ENCODE data around the gene HRAS.
"Not testable (repeated sequence)": the region's sequence is repeated elsewhere in the genome, so short reads cannot be mapped to it uniquely, and the experiment has no call there.

The HRAS gene

DNA sequence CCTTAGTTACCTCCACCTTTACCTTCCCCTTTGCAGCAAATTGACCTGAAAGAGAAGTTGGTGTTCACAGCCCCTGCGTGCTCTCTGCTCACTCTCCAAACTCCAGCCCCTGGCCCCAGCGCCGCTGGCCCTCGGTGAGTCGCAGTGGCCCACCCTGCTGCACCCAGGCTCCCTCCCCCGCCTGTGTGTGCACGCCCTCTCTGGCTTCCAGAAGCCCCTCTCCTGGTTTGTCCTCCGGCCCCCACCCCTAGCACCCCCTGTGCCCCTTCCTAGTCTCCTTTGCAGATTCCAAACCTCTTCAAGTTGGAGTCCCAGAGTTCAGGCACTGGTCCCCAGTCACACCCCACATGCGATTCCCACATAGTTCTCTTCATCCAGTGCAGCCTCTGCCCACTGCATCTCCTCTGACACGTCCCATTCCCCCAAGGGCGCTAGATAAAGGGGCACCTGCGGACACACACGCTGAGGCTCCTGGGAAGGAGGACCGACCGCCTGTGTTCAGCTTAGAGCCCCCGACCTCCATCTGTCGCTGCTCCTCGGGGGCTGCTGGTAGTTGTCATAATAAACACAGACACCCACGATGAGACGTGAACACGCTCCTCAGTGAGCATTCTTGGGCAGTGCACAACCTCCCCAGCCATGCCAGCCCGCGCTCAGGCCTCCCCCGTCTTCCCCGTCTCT lies 39.4 kb upstream of the HRAS start:
- no peak for DNase-seq (ENCODE audit: low read depth in 1 of 2, low spot score in 1 of 2)
- no peak for TF ChIP-seq JUND (IDR thresholded peaks at IDR 0.05; ENCODE audit: low read depth)
- in situ Hi-C loops (cut with HindIII; ENCODE audit: low pct_unique_long_range_greater_than_20kb, low sequenced_read_pairs), result no loop called here

DNA sequence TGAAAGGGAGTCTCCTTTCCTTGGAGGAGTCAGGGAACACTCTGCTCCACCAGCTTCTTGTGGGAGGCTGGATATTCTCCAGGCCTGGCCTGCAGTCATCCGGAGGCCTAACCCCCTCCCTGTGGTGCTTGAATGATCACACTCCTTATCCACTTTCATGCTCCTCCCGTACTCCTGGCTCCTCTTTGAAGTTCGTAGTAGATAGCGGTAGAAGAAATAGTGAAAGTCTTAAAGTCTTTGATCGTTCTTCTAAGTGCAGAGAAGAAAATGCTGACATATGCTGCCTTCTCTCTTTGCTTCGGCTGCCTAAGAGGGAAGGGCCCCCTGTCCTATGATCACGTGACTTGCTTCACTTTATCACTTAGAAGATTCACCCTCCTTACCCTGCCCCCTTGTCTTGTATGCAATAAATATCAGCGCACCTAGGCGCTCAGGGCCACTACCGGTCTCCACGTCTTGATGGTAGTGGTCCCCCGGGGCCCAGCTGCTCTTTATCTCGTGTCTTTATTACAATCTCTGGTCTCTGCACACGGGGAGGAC lies 38.7 kb upstream of the HRAS start:
- DNase-seq (ENCODE audit: low read depth in 1 of 2, low spot score in 1 of 2); in situ Hi-C loops (cut with HindIII; ENCODE audit: low pct_unique_long_range_greater_than_20kb, low sequenced_read_pairs): not testable (repeated sequence)

DNA sequence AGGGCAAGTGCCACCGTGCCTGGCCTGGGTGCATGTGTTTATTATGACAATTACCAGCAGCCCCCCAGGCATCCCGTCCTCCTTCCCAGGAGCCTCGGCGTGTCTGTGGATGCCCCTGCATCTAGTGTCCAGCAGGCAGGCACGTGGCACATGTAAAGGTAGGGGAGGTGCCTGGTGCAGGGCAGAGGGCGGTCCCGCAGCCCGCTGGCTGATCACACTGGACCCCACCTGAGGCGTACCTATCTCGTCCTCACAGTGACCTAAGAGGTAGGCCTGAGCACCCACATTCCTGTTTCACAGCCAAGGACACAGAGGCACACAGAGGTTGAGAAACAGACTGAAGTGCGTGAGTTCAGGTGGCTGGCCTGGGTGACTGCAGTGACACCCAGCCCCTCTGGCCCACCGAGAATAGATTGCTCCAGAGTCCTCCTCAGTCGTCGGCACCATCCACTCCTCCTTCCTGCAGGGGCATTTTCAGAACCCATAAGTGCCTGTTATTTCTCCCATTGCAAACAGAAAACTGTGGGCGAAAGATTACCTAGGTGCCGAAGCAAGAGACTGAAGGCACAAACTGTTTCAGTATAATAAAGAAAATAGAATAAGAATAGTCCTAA lies 37.9 kb upstream of the HRAS start:
- in situ Hi-C loops (cut with HindIII; ENCODE audit: low pct_unique_long_range_greater_than_20kb, low sequenced_read_pairs), result no loop called here
- TF ChIP-seq JUND (IDR thresholded peaks at IDR 0.05; ENCODE audit: low read depth), result no peak

DNA sequence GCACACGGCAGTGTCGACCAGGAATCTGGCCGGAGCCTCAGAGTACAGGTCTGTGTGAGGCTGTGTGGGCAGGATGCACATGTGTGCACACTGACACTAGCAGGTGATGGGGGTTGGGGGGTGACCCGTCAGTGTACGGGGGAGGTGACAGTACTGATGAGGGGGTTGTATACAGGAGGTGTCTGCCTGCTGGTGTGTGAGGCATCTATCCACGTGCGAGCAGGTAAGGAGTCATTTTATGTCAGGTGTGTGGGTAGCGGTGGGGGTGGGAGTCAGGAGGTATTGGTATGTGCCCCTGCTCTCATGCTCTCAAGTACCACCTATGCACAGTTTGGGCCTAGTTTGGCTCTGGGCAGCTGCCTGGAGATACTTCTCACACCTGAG lies 36.4 kb upstream of the HRAS start:
- TF ChIP-seq JUND (IDR thresholded peaks at IDR 0.05; ENCODE audit: low read depth), result no peak
- in situ Hi-C loops (cut with HindIII; ENCODE audit: low pct_unique_long_range_greater_than_20kb, low sequenced_read_pairs), result no loop called here
- DNase-seq (ENCODE audit: low read depth in 1 of 2, low spot score in 1 of 2), result no peak

More for the DNA sequence above, 37.9 kb upstream of the HRAS start:
- DNase-seq (ENCODE audit: low read depth in 1 of 2, low spot score in 1 of 2), result no peak

DNA sequence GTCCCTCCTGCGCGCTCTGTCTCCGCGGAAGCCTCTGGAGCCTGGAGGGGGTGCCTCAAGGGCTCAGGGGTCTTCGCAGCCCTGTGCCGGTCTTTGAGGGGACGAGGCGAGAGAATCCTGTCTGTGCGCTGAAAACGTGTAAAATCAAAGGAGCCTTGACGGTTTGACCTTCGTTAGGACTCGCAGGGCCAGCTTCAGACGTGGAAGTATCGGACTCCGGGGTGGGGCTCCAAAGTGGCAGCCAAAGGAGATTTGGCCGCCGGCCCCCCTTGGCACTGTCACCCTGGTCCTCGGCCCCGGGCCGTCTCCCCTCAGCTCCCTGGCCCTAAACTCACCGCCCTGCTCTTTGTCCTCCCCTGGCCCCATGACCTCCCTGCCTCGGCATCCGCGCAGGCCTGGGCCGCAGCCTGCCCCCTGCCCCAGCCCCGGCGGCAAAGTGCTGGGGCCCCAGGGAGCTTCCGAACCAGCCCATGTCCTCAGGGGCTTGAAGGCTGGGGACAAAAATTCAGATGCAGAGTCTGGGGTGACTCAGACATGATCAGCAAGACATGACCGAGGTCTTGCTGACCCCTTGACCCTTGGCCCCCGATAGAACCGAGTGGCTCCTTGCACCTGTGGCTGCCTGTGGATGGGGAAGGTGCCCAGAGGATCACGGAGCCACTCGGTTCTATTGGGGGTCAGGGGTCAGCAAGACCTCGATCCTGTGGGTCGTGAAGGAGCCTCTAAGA lies 33.9 kb upstream of the HRAS start:
- no peak for TF ChIP-seq JUND (IDR thresholded peaks at IDR 0.05; ENCODE audit: low read depth)
- in situ Hi-C loops (cut with HindIII; ENCODE audit: low pct_unique_long_range_greater_than_20kb, low sequenced_read_pairs), result no loop called here
- no peak for DNase-seq (ENCODE audit: low read depth in 1 of 2, low spot score in 1 of 2)

DNA sequence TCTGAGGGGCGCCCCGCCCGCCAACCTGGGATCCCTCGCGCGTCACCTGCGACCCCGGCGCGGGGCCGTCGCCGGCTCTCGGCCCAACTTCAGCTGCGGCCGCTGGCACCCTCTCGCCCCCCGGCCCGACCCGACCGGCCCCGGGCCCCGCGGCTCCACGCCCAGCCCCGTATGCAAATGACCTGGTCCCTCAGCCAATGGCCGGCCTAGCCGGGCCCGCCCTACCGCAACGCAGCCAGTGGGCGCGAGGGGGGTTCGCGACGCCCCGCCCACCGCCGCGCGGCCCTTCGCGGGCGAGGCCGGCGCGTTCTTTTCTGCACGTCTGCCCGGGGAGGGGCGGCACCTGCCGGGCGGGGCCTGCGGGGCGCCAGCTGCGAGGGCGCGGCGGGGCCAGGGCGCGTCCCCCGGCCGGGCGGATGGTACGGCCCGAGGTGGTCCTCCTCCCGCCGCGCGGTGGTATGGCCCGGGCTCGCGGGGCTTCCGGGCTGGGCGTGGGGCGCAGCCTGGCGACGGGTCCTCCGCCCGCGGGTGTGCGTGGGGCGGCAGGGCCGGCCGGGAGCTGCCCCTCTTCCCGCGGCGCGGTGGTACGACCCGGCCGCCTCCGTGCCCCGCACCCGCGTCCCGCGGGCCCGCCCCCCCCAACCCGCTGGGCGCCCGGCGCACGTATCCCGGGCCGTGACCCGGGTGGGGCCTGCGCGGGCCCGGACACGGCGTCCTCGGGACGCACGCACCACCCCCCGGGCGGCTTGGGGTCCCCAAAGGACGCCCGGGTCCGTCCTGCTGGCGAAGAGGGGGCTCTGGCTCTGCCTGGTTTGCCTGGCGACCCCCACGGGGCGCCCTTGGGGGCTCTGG lies 33.2 kb upstream of the HRAS start:
- TF ChIP-seq JUND (IDR thresholded peaks at IDR 0.05; ENCODE audit: low read depth), result no peak

DNA sequence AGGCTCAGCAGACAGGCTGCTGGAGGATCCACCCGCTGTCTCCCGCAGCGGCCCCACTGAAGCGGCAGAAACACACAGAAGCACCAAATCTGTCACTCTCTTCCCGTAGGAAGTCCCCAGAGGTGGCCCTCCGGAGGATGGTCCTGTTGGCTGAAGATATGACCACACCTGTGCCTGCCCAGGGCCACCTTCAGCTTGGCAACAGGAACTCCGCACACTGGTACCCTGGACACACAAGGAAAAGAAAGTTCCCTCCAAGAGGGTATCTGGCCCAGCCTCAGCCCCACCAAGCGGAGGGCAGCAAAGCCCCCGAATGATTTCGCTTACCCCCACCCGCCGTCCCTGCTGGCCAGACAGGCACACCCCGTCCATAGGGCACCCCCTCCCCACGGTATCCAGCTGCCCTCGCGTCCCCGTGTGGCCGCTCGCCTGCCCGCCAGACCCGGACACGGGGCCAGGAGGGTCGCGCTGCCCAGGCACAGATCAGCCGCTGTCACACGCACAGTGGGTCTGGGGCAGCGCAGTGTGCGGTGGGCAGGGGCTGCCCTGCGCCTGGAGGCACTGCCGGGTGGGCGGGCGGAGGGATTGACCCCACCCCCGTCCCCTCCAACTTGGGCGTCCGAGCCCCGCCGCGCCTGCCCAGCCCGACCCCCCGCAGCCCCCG lies 32.4 kb upstream of the HRAS start:
- no peak for DNase-seq (ENCODE audit: low read depth in 1 of 2, low spot score in 1 of 2)
- in situ Hi-C loops (cut with HindIII; ENCODE audit: low pct_unique_long_range_greater_than_20kb, low sequenced_read_pairs), result no loop called here
- no peak for TF ChIP-seq JUND (IDR thresholded peaks at IDR 0.05; ENCODE audit: low read depth)

More for the DNA sequence above, 33.2 kb upstream of the HRAS start:
- in situ Hi-C loops (cut with HindIII; ENCODE audit: low pct_unique_long_range_greater_than_20kb, low sequenced_read_pairs), result no loop called here
- peak; percentile 76 to 90 for DNase-seq (ENCODE audit: low read depth in 1 of 2, low spot score in 1 of 2)

DNA sequence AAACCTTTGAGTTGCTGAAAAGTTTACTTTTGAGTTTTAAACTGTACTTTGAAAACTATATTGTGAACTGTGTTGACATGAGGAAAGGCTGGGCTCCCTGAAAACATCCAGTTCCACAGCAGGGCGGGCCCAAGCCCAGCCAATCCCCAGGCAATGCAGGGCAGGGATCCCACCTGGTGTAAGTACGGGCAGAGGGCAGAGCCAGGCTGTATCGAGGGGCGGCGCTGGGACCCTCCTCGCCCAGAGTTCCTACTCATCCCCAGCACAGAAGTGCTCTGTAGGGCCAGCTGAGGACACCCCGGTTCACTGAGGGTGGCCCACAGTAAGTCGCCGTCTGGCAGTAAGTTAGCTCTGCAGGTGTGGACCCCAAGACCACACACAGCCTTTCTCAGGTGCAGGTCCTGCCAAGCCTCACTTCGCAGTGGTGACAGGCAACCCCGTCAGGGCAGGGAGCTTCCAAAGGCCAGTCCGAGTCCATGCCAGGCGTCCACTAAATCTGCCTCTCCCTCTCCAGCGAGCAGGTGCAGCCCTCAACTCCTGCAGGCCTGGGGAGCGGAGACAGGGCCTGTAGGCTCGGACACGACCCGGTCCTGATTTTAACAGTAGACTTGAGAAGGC lies 31.7 kb upstream of the HRAS start:
- in situ Hi-C loops (cut with HindIII; ENCODE audit: low pct_unique_long_range_greater_than_20kb, low sequenced_read_pairs), result no loop called here

DNA sequence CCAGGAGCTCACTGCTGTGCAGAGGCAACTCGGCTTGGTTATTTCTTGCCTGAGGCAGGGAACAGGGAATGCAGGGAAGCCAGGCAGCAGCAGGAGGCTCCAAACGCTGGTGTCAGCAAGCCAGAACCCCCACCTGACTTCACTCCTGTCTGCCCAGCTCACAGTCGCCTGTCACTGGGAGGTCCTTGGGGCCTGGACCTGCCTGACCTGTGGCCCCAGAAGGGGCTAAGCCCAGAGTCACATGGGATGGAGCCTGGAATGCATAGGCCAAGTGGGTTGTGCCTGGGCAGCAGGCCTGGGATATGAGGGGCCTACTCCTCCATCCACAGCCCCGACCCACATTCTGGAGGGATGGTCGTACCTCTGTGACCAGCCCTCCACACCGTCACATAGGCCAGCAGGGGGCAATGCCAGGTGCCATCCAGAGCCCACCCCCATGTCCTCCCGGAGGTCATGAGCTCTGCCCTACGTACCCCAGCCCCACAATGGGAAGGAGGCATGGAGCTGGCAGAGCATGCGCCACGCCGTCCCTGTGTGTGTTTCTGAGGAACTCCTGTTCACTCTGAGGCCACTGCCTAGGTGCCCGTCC lies 30.6 kb upstream of the HRAS start:
- in situ Hi-C loops (cut with HindIII; ENCODE audit: low pct_unique_long_range_greater_than_20kb, low sequenced_read_pairs), result no loop called here
- DNase-seq (ENCODE audit: low read depth in 1 of 2, low spot score in 1 of 2), result peak in 1 of 2 experiments; percentile 64

More for the DNA sequence above, 31.7 kb upstream of the HRAS start:
- DNase-seq (ENCODE audit: low read depth in 1 of 2, low spot score in 1 of 2), result no peak
- TF ChIP-seq JUND (IDR thresholded peaks at IDR 0.05; ENCODE audit: low read depth), result no peak

DNA sequence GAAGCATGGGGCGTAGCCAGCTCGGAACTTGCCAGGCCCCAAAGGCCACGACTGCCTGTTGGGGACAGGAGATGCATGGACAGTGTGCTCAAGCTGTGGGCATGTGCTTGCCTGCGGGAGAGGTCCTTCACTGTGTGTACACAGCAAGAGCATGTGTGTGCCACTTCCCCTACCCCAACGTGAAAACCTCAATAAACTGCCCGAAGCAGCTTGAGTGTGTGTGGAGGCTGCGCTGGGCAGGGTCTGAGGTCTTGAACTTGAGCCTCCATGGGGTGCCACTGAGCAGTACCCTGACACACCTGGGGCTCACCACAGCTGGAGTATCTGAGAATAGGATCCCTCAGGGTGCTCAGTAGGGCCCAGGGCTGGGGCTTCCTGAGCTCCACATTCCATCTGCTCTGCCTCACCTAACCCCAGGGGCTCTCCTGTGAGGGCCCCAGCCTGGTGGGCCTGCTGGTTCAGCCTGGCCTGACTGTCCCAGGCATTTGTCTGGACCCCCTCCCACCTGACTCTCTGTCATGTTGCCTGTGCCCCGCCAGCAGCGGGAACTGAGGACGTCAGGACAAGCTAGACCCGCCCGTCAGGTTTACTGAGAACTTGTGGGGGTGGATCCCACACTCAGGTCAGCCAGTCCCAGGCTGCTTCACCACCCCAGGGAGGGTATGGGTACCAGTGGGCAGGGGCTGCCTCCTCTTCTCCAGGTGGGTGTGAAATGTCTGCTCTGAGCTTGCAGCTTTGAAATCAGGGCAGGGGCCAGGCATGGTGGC lies 28.6 kb upstream of the HRAS start:
- DNase-seq (ENCODE audit: low read depth in 1 of 2, low spot score in 1 of 2), result peak; percentile 82 to 85
- no peak for TF ChIP-seq JUND (IDR thresholded peaks at IDR 0.05; ENCODE audit: low read depth)
- in situ Hi-C loops (cut with HindIII; ENCODE audit: low pct_unique_long_range_greater_than_20kb, low sequenced_read_pairs), result no loop called here

More for the DNA sequence above, 30.6 kb upstream of the HRAS start:
- TF ChIP-seq JUND (IDR thresholded peaks at IDR 0.05; ENCODE audit: low read depth), result no peak
